ENCODE results near the gene SPECC1.

- TF ChIP-seq CTCF (IDR thresholded peaks at IDR 0.05), result no peak
- peak in 1 of 3 donors; percentile 36 for TF ChIP-seq POLR2A (IDR thresholded peaks at IDR 0.05)
These were observed 64.2 kb downstream of the SPECC1 start for GRCh38 chr17:20073055-20073979.
